Measurements from ENCODE around the gene FGG. TPM values are rescaled to one million over a fixed set of nuclear protein-coding genes. Genes with fewer than 3 reads are reported as not detected.

Gene FGG
- total RNA-seq (2013; cell fraction: nucleolus; rRNA removed): not detected in 2 replicates
- not detected in 2 replicates for total RNA-seq (2014; rRNA removed)
- total RNA-seq (2014; rRNA removed; fragmentation: Illumina TruSeq; extraction: Trizol): not detected in 2 replicates
- 1.8 and 1.9 TPM in 2 replicates for total RNA-seq (2021)
- polyA plus RNA-seq (2011; ENCODE audit: low read depth): not detected
- not detected in 2 replicates for polyA plus RNA-seq (2011; rRNA removed)
- not detected in 2 replicates for polyA plus RNA-seq (2011; cell fraction: cytosol; rRNA removed)
- not detected in 2 replicates for polyA plus RNA-seq (2011; cell fraction: nucleus; rRNA removed)
- not detected in 2 replicates for polyA plus RNA-seq (2012)
- not detected in 2 replicates for polyA plus RNA-seq (2014; fragmentation: Illumina TruSeq; extraction: Trizol)
- not detected for polyA plus RNA-seq (2014; fragmentation: Nextera tagmentation; extraction: Ambion mirVana)
- polyA plus RNA-seq (2014; rRNA removed): not detected in 2 replicates
- polyA plus RNA-seq (2016; fragmentation: Nextera tagmentation; extraction: Ambion mirVana): not detected
- not detected in 2 replicates for polyA minus RNA-seq (2011; rRNA and poly(A)+ RNA removed)
- polyA minus RNA-seq (2011; cell fraction: cytosol; rRNA and poly(A)+ RNA removed): not detected in 2 replicates
- not detected in 2 replicates for polyA minus RNA-seq (2011; cell fraction: nucleus; rRNA and poly(A)+ RNA removed)
- percentile 26 among the genes with signal in this experiment for Bru-seq, nascent RNA
- percentile 27 among the genes with signal in this experiment for BruChase-seq, experiment 1, labeled RNA remaining after a 6-hour chase
- percentile 27 among the genes with signal in this experiment for BruChase-seq, experiment 2, labeled RNA remaining after a 2-hour chase
- long read RNA-seq, experiment 1: 0 reads
- long read RNA-seq, experiment 2: 0 reads

DNA sequence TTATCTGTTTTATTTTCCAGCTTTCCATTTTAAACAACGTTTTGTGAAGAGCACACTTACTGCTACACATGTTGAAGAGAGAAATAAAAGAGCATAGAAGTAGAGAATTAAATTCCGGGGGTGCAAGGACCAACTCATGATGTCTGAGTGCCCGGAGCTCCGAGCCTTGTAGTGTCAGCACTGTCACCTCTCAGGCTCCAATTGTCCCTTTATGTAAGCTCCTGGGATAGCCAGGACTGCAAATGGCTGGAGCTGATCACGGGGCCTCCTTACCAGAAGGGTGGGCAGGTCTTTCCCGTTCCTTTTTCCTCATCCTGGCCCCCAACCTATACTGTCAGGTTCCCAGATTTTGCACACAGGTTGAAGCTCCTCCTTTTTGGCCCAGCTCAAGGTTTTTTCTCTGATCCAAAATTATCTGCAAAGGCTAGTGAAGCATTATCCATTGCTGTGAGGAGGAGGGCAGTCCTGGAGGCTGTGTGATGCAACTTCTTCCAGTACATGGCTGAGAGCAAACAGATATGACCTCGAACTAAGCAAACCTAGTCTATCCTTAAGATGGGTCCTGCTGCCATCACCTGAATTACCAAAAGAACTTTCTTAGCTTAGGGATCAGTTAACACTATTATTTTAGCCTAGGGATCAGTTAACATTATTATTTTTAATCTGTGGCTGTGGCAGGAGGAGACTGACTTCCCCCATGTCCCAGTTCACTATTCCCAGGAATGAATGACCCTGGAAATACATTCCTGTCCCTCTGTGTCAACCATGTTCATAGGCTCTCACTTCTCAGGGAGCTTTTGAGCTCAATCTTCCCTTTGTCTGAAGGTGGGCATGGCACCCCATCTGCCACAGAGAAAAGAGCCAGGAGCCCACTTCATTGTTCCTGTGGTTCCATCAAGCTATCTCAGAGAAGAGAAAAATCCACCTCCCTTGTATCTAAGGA, at the start of gene FGG:
Gene FGG, minus strand, starts transcription at position 185 of the 943 bp plus-strand sequence. Its CDS starts 47 bp downstream, at position 138.
- no peak within 1 kb of the TSS for H3K4me2 ChIP-seq (ENCODE audit: control insufficient read depth, insufficient read depth)
- ATAC-seq (no peak), FAIRE-seq (no peak), DNase-seq (ENCODE audit: low read depth, low spot score) (no peak)
- ChIA-PET SMC1A (ENCODE audit: uncharacterized antibody, unreplicated experiment) (interaction anchor here (1.1 to 1.7 kb wide), 3 partner anchors 50 to 64 kb away, joined by 3 to 6 read pairs (median 5); partner anchors contain the start of gene FGB), CTCF (interaction anchor here (0.8 to 19.0 kb wide), 3 partner anchors 9 to 59 kb away, joined by 3 to 796 read pairs (median 8); partner anchors contain the start of genes FGB and PLRG1), POLR2A (no interaction called here), RAD21 (ENCODE audit: unreplicated experiment) (interaction anchor here (1.1 to 1.3 kb wide), 2 partner anchors 10 to 53 kb away, joined by 3 read pairs; no protein-coding TSS in a partner anchor)
- H3K36me3 ChIP-seq (ENCODE audit: control insufficient read depth in 2 of 2, insufficient read depth in 2 of 2, low read length in 1 of 2): no peaks in the 10 kb centered on the region
- H3K27ac ChIP-seq (ENCODE audit: control insufficient read depth, insufficient read depth): no peak within 1 kb of the TSS
- 36% methylated on average over 7 of the region's 7 CpGs for WGBS (ENCODE audit: insufficient coverage, insufficient replicate concordance, low lambda C conversion rate, missing lambda C conversion rate)
- no peak for TF ChIP-seq WRNIP1 (IDR thresholded peaks at IDR 0.05; ENCODE audit: borderline replicate concordance, low read depth, low read length)
- TF ChIP-seq CREB1 (IDR thresholded peaks at IDR 0.05; ENCODE audit: low read depth): no peak
- TF ChIP-seq HDAC6 (IDR thresholded peaks at IDR 0.05; ENCODE audit: unreplicated experiment): no peak
- TF ChIP-seq, protein P1, sequence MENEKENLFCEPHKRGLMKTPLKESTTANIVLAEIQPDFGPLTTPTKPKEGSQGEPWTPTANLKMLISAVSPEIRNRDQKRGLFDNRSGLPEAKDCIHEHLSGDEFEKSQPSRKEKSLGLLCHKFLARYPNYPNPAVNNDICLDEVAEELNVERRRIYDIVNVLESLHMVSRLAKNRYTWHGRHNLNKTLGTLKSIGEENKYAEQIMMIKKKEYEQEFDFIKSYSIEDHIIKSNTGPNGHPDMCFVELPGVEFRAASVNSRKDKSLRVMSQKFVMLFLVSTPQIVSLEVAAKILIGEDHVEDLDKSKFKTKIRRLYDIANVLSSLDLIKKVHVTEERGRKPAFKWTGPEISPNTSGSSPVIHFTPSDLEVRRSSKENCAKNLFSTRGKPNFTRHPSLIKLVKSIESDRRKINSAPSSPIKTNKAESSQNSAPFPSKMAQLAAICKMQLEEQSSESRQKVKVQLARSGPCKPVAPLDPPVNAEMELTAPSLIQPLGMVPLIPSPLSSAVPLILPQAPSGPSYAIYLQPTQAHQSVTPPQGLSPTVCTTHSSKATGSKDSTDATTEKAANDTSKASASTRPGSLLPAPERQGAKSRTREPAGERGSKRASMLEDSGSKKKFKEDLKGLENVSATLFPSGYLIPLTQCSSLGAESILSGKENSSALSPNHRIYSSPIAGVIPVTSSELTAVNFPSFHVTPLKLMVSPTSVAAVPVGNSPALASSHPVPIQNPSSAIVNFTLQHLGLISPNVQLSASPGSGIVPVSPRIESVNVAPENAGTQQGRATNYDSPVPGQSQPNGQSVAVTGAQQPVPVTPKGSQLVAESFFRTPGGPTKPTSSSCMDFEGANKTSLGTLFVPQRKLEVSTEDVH (IDR thresholded peaks at IDR 0.05; ENCODE audit: low read depth, partially characterized antibody): no peak
- no peak for TF ChIP-seq CHD2 (IDR thresholded peaks at IDR 0.05; ENCODE audit: borderline replicate concordance, low read depth, low read length)
- TF ChIP-seq MXI1 (IDR thresholded peaks at IDR 0.05; ENCODE audit: low read depth, low read length): no peak
- no peak for TF ChIP-seq ZBED1 (IDR thresholded peaks at IDR 0.05; ENCODE audit: borderline replicate concordance)
- TF ChIP-seq TCF3 (IDR thresholded peaks at IDR 0.05; ENCODE audit: borderline replicate concordance, insufficient read depth, low read depth, low read length): no peak
- no peak for TF ChIP-seq E2F4 (IDR thresholded peaks at IDR 0.05; ENCODE audit: low read depth, low read length)
- TF ChIP-seq POU2F2 (IDR thresholded peaks at IDR 0.05; ENCODE audit: borderline replicate concordance, low read depth, low read length): no peak
- no peak for TF ChIP-seq MAX (IDR thresholded peaks at IDR 0.05; ENCODE audit: low read depth, low read length)
- no peak for TF ChIP-seq CHD1 (IDR thresholded peaks at IDR 0.05; ENCODE audit: low read depth, low read length)
- TF ChIP-seq POLR2A (IDR thresholded peaks at IDR 0.05; ENCODE audit: low read depth, low read length): no peak
- TF ChIP-seq NR2C1 (IDR thresholded peaks at IDR 0.05): no peak
- no peaks in the 10 kb centered on the region for H3K79me2 ChIP-seq (ENCODE audit: control insufficient read depth, insufficient read depth, low read length)
- H3K27me3 ChIP-seq (replicated peaks in 1 of 2; ENCODE audit: control insufficient read depth in 2 of 2, insufficient read depth in 2 of 2, low read length in 1 of 2): no peaks in the 10 kb centered on the region
- intact Hi-C loops (cut with micrococcal nuclease; ENCODE audit: unreplicated experiment): no loop called here
- no peaks in the 10 kb centered on the region for H4K20me1 ChIP-seq (ENCODE audit: control insufficient read depth, insufficient read depth)
- BruUV-seq (replicated peaks): no TSS peak
- no peak within 1 kb of the TSS for H2AFZ ChIP-seq (ENCODE audit: control insufficient read depth, low read depth, low read length)
- H3K9me3 ChIP-seq (replicated peaks; ENCODE audit: control insufficient read depth, insufficient read depth, low read length): no peaks in the 10 kb centered on the region
- H3K4me1 ChIP-seq (ENCODE audit: control insufficient read depth, insufficient read depth, low read length): peaks cover 13% of the 10 kb centered on the region
- in situ Hi-C loops (cut with MboI): no loop called here
- H3K4me3 ChIP-seq: no peak within 1 kb of the TSS
- H3K9ac ChIP-seq (ENCODE audit: control insufficient read depth, insufficient read depth, low read length): no peak within 1 kb of the TSS

Measured in GM12878 (cell line).